H1 (cell line): ENCODE data around the gene MYLK. TPM values are rescaled to one million over a fixed set of nuclear protein-coding genes. Genes with fewer than 3 reads are reported as not detected.

Experiments
- CTBP2 ChIP-seq: IDR thresholded peaks from 2 replicates; pipeline ENCODE4 v1.7.0; 2011; ENCODE audit warnings: borderline replicate concordance, mild to moderate bottlenecking, moderate library complexity, mixed read lengths, low read length; ENCODE audit not compliant: insufficient read depth, insufficient read length
- HDAC6 ChIP-seq: IDR thresholded peaks from one replicate; pipeline ENCODE4 v1.7.1; 2012; ENCODE audit warnings: low read depth, mild to moderate bottlenecking, inconsistent platforms, low read length, moderate library complexity
- POLR2A ChIP-seq, 2 experiments: IDR thresholded peaks; 1 replicate in 1 of 2; 2 replicates in 1 of 2; pipeline ENCODE4 v1.6.1; 2011; ENCODE audit warnings: low read depth in 2 of 2, low read length in 2 of 2, mild to moderate bottlenecking in 2 of 2; ENCODE audit errors: control extremely low read depth in 1 of 2
- RAD21 ChIP-seq, 2 experiments: IDR thresholded peaks in 1 of 2; conservative IDR thresholded peaks in 1 of 2; 2 replicates each; pipeline ENCODE4 v1.6.1; 2011; ENCODE audit warnings: low read depth in 2 of 2, low read length in 2 of 2, improper control_type of control experiment in 1 of 2, inconsistent platforms in 1 of 2, mild to moderate bottlenecking in 1 of 2, moderate library complexity in 1 of 2
- SAP30 ChIP-seq: fragments of 300-600 bp; sonication (generic); IDR thresholded peaks from 2 replicates; pipeline ENCODE4 v1.7.1; 2012; ENCODE audit warnings: low read length, moderate library complexity, mild to moderate bottlenecking, inconsistent platforms; ENCODE audit not compliant: insufficient read depth, insufficient replicate concordance
- TBP ChIP-seq: IDR thresholded peaks from 2 replicates; pipeline ENCODE4 v1.6.1; 2011; ENCODE audit warnings: low read depth, low read length, improper control_type of control experiment
- polyA plus RNA-seq, 7 experiments: library from polyadenylated mRNA; depleted of rRNA in 3 of 7; stranded (reverse) in 5 of 7; unstranded in 2 of 7; fragments of >200 nt in 5 of 7; fragments of 200-250 nt in 2 of 7; gene quantifications; 1 replicate in 5 of 7; 2 replicates in 1 of 7; 4 replicates in 1 of 7; pipeline versions ENCODE4 v1.2.1 to v1.2.3, GENCODE V29; 2011 to 2013; ENCODE audit warnings: missing spikeins in 2 of 7, mixed read lengths in 2 of 7
- total RNA-seq: library from RNA; stranded (reverse); fragmentation: NEBNext Ultra II Directional; extraction: Animal tissue kit (Norgen Biotek cat#: 25700); gene quantifications from 2 replicates; pipeline ENCODE4 v1.2.1, GENCODE V29; 2021
- TF ChIP-seq, protein P1 (sequence below): fragments of 300-600 bp; sonication (generic); IDR thresholded peaks from 2 replicates; pipeline ENCODE4 v1.7.1; 2012; ENCODE audit warnings: low read length, moderate library complexity, mild to moderate bottlenecking, inconsistent platforms; ENCODE audit not compliant: insufficient replicate concordance
- TF ChIP-seq, protein P2 (sequence below), 3 experiments: IDR thresholded peaks; 1 replicate in 2 of 3; 2 replicates in 1 of 3; pipeline versions ENCODE4 v1.5.1 to v1.6.1; 2011; ENCODE audit warnings: low read length in 3 of 3, mild to moderate bottlenecking in 3 of 3, inconsistent platforms in 2 of 3, low read depth in 1 of 3, moderate library complexity in 1 of 3; ENCODE audit not compliant: insufficient read depth in 1 of 3; ENCODE audit errors: control extremely low read depth in 1 of 3

Gene MYLK
- total and polyA plus RNA-seq, 2 of the 8 experiments (the other 6 are each of a cell fraction or from before 2014, with no cell fraction given), result 11.6 to 21.3 TPM

DNA sequence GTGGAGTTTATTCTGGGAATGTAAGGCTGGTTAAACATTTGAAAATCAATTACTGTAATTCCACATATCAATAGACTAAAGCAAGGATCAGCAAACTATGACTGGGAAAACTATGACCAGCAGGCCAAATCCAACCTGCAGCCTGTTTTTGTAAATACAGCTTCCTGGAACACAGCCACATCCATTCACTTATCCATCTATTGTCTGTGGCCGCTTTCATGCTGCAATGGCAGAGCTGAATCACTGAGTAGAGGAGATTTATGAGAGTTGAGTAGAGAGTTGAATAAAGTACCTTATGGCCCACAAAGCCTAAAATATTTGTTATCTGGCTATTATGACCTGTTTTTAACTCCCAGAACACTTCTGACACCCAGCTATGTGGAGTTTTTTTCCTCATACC, 12.2 kb downstream of the MYLK start (continued):
- TF ChIP-seq, protein P1, sequence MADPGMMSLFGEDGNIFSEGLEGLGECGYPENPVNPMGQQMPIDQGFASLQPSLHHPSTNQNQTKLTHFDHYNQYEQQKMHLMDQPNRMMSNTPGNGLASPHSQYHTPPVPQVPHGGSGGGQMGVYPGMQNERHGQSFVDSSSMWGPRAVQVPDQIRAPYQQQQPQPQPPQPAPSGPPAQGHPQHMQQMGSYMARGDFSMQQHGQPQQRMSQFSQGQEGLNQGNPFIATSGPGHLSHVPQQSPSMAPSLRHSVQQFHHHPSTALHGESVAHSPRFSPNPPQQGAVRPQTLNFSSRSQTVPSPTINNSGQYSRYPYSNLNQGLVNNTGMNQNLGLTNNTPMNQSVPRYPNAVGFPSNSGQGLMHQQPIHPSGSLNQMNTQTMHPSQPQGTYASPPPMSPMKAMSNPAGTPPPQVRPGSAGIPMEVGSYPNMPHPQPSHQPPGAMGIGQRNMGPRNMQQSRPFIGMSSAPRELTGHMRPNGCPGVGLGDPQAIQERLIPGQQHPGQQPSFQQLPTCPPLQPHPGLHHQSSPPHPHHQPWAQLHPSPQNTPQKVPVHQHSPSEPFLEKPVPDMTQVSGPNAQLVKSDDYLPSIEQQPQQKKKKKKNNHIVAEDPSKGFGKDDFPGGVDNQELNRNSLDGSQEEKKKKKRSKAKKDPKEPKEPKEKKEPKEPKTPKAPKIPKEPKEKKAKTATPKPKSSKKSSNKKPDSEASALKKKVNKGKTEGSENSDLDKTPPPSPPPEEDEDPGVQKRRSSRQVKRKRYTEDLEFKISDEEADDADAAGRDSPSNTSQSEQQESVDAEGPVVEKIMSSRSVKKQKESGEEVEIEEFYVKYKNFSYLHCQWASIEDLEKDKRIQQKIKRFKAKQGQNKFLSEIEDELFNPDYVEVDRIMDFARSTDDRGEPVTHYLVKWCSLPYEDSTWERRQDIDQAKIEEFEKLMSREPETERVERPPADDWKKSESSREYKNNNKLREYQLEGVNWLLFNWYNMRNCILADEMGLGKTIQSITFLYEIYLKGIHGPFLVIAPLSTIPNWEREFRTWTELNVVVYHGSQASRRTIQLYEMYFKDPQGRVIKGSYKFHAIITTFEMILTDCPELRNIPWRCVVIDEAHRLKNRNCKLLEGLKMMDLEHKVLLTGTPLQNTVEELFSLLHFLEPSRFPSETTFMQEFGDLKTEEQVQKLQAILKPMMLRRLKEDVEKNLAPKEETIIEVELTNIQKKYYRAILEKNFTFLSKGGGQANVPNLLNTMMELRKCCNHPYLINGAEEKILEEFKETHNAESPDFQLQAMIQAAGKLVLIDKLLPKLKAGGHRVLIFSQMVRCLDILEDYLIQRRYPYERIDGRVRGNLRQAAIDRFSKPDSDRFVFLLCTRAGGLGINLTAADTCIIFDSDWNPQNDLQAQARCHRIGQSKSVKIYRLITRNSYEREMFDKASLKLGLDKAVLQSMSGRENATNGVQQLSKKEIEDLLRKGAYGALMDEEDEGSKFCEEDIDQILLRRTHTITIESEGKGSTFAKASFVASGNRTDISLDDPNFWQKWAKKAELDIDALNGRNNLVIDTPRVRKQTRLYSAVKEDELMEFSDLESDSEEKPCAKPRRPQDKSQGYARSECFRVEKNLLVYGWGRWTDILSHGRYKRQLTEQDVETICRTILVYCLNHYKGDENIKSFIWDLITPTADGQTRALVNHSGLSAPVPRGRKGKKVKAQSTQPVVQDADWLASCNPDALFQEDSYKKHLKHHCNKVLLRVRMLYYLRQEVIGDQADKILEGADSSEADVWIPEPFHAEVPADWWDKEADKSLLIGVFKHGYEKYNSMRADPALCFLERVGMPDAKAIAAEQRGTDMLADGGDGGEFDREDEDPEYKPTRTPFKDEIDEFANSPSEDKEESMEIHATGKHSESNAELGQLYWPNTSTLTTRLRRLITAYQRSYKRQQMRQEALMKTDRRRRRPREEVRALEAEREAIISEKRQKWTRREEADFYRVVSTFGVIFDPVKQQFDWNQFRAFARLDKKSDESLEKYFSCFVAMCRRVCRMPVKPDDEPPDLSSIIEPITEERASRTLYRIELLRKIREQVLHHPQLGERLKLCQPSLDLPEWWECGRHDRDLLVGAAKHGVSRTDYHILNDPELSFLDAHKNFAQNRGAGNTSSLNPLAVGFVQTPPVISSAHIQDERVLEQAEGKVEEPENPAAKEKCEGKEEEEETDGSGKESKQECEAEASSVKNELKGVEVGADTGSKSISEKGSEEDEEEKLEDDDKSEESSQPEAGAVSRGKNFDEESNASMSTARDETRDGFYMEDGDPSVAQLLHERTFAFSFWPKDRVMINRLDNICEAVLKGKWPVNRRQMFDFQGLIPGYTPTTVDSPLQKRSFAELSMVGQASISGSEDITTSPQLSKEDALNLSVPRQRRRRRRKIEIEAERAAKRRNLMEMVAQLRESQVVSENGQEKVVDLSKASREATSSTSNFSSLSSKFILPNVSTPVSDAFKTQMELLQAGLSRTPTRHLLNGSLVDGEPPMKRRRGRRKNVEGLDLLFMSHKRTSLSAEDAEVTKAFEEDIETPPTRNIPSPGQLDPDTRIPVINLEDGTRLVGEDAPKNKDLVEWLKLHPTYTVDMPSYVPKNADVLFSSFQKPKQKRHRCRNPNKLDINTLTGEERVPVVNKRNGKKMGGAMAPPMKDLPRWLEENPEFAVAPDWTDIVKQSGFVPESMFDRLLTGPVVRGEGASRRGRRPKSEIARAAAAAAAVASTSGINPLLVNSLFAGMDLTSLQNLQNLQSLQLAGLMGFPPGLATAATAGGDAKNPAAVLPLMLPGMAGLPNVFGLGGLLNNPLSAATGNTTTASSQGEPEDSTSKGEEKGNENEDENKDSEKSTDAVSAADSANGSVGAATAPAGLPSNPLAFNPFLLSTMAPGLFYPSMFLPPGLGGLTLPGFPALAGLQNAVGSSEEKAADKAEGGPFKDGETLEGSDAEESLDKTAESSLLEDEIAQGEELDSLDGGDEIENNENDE, result no peak
- TF ChIP-seq POLR2A (IDR thresholded peaks at IDR 0.05; ENCODE audit: control extremely low read depth in 1 of 2, low read depth in 2 of 2, low read length in 2 of 2) (no peak), SAP30 (no peak), HDAC6 (no peak), CTBP2 (no peak), TBP (no peak), RAD21 (IDR thresholded peaks at IDR 0.05 in 1 of 2, conservative IDR thresholded peaks at IDR 0.05 in 1 of 2; ENCODE audit: low read depth in 2 of 2, low read length in 2 of 2) (no peak)
- TF ChIP-seq, protein P2, sequence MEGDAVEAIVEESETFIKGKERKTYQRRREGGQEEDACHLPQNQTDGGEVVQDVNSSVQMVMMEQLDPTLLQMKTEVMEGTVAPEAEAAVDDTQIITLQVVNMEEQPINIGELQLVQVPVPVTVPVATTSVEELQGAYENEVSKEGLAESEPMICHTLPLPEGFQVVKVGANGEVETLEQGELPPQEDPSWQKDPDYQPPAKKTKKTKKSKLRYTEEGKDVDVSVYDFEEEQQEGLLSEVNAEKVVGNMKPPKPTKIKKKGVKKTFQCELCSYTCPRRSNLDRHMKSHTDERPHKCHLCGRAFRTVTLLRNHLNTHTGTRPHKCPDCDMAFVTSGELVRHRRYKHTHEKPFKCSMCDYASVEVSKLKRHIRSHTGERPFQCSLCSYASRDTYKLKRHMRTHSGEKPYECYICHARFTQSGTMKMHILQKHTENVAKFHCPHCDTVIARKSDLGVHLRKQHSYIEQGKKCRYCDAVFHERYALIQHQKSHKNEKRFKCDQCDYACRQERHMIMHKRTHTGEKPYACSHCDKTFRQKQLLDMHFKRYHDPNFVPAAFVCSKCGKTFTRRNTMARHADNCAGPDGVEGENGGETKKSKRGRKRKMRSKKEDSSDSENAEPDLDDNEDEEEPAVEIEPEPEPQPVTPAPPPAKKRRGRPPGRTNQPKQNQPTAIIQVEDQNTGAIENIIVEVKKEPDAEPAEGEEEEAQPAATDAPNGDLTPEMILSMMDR (IDR thresholded peaks at IDR 0.05; ENCODE audit: control extremely low read depth in 1 of 3, insufficient read depth in 1 of 3, low read depth in 1 of 3, low read length in 3 of 3), result no peak
